Mesodermal cell (in vitro differentiated cells): ENCODE data around the gene CTTNBP2NL.
"Not testable (repeated sequence)": the region's sequence is repeated elsewhere in the genome, so short reads cannot be mapped to it uniquely, and the experiment has no call there.

Experiments used
- H3K27ac ChIP-seq: 2 replicates; pipeline ENCODE4 v1.7.0; 2013; ENCODE audit warnings: mild to moderate bottlenecking, low read depth, low read length, moderate library complexity; ENCODE audit not compliant: severe bottlenecking
- H3K36me3 ChIP-seq: 2 replicates; pipeline ENCODE4 v1.7.1; 2013; ENCODE audit warnings: mild to moderate bottlenecking, low read length, moderate library complexity; ENCODE audit not compliant: control insufficient read depth, insufficient read depth
- H3K4me1 ChIP-seq: one replicate; pipeline ENCODE4 v1.7.1; 2013; ENCODE audit warnings: mild to moderate bottlenecking, low read length; ENCODE audit not compliant: insufficient read depth, control insufficient read depth, poor library complexity, severe bottlenecking
- H3K4me3 ChIP-seq: 2 replicates; pipeline ENCODE4 v1.7.0; 2013; ENCODE audit warnings: low read length, control low read depth, mild to moderate bottlenecking; ENCODE audit not compliant: insufficient read depth, poor library complexity, severe bottlenecking; ENCODE audit errors: extremely low read depth
- H3K9me3 ChIP-seq: 2 replicates; pipeline ENCODE4 v1.7.1; 2013; ENCODE audit warnings: mild to moderate bottlenecking, low read length, moderate library complexity; ENCODE audit not compliant: control insufficient read depth
- WGBS, 2 experiments: methylation state at CpG; one replicate each; pipeline ENCODE4 v1.1.5; 2013; ENCODE audit warnings: missing lambda C conversion rate in 2 of 2; ENCODE audit not compliant: insufficient coverage in 2 of 2; 5-methylcytosine and 5-hydroxymethylcytosine counted together

The CTTNBP2NL gene

GRCh38 chr1:112423666-112424065 lies 27.7 kb downstream of the CTTNBP2NL start:
- not testable (repeated sequence) for H3K27ac ChIP-seq, H3K9me3 ChIP-seq, H3K4me3 ChIP-seq, H3K4me1 ChIP-seq
- H3K36me3 ChIP-seq: peaks cover 67% of the 10 kb centered on the region
- 86 to 94% methylated on average over 8 of the region's 11 CpGs for WGBS, 2 experiments

- H3K4me1 ChIP-seq: no peaks in the 10 kb centered on the region
- H3K9me3 ChIP-seq: no peaks in the 10 kb centered on the region
- H3K36me3 ChIP-seq: peaks cover 55% of the 10 kb centered on the region
- no peak overlapping the region for H3K27ac ChIP-seq
- no peak overlapping the region for H3K4me3 ChIP-seq
- no CpG with 5 or more reads among the region's 1 CpG for WGBS, 2 experiments
Observed at GRCh38 chr1:112429749-112430148, 33.7 kb downstream of the CTTNBP2NL start.

- Histone ChIP-seq H3K9me3 (no peaks in the 10 kb centered on the region), H3K36me3 (peaks cover 45% of the 10 kb centered on the region), H3K4me1 (no peaks in the 10 kb centered on the region), H3K4me3 (no peak overlapping the region), H3K27ac (no peak overlapping the region)
- WGBS, 2 experiments: no CpG with 5 or more reads among the region's 1 CpG
Observed at GRCh38 chr1:112431038-112431437, 35.0 kb downstream of the CTTNBP2NL start.

- Histone ChIP-seq H3K27ac (no peak overlapping the region), H3K9me3 (no peaks in the 10 kb centered on the region), H3K4me1 (no peaks in the 10 kb centered on the region), H3K4me3 (no peak overlapping the region), H3K36me3 (peaks cover 48% of the 10 kb centered on the region)
- no CpG with 5 or more reads among the region's 3 CpGs for WGBS, 2 experiments
Observed at GRCh38 chr1:112435448-112435847, 39.4 kb downstream of the CTTNBP2NL start.

- Histone ChIP-seq H3K9me3 (no peaks in the 10 kb centered on the region), H3K4me3 (no peak overlapping the region), H3K4me1 (no peaks in the 10 kb centered on the region), H3K36me3 (peaks cover 50% of the 10 kb centered on the region), H3K27ac (no peak overlapping the region)
- 100% methylated on average over 1 to 2 of the region's 5 CpGs for WGBS, 2 experiments
Observed at GRCh38 chr1:112436384-112437156, 40.6 kb downstream of the CTTNBP2NL start.

GRCh38 chr1:112438156-112438555 lies 42.1 kb downstream of the CTTNBP2NL start:
- 100% methylated on average over 2 of the region's 2 CpGs; no CpG with 5 or more reads in 1 of the 2 experiments for WGBS, 2 experiments
- not testable (repeated sequence) for H3K4me3 ChIP-seq, H3K4me1 ChIP-seq, H3K9me3 ChIP-seq, H3K27ac ChIP-seq
- peaks cover 52% of the 10 kb centered on the region for H3K36me3 ChIP-seq

GRCh38 chr1:112439592-112439991 lies 43.6 kb downstream of the CTTNBP2NL start:
- no CpG with 5 or more reads among the region's 2 CpGs for WGBS, 2 experiments
- peaks cover 46% of the 10 kb centered on the region for H3K36me3 ChIP-seq
- H3K27ac ChIP-seq: no peak overlapping the region

GRCh38 chr1:112440574-112440973 lies 44.6 kb downstream of the CTTNBP2NL start:
- Histone ChIP-seq H3K4me1 (no peaks in the 10 kb centered on the region), H3K36me3 (peaks cover 54% of the 10 kb centered on the region), H3K9me3 (no peaks in the 10 kb centered on the region), H3K27ac (no peak overlapping the region), H3K4me3 (no peak overlapping the region)
- WGBS, 2 experiments: 100% methylated on average over 1 of the region's 5 CpGs

More at GRCh38 chr1:112439592-112439991, 43.6 kb downstream of the CTTNBP2NL start:
- H3K9me3 ChIP-seq: no peaks in the 10 kb centered on the region
- H3K4me1 ChIP-seq: no peaks in the 10 kb centered on the region
- H3K4me3 ChIP-seq: no peak overlapping the region

GRCh38 chr1:112444269-112444668 lies 48.3 kb downstream of the CTTNBP2NL start:
- H3K4me3 ChIP-seq: no peak overlapping the region
- peaks cover 62% of the 10 kb centered on the region for H3K36me3 ChIP-seq
- WGBS, 2 experiments: 92 to 100% methylated on average over 1 of the region's 1 CpG

GRCh38 chr1:112445596-112445995 lies 49.6 kb downstream of the CTTNBP2NL start:
- no peaks in the 10 kb centered on the region for H3K9me3 ChIP-seq
- no CpG with 5 or more reads among the region's 1 CpG for WGBS, 2 experiments
- no peak overlapping the region for H3K27ac ChIP-seq
- H3K4me1 ChIP-seq: no peaks in the 10 kb centered on the region
- H3K4me3 ChIP-seq: no peak overlapping the region
- H3K36me3 ChIP-seq: peaks cover 68% of the 10 kb centered on the region

More at GRCh38 chr1:112444269-112444668, 48.3 kb downstream of the CTTNBP2NL start:
- H3K27ac ChIP-seq: no peak overlapping the region
- H3K4me1 ChIP-seq: no peaks in the 10 kb centered on the region
- H3K9me3 ChIP-seq: no peaks in the 10 kb centered on the region

- H3K9me3 ChIP-seq: no peaks in the 10 kb centered on the region
- H3K4me1 ChIP-seq: no peaks in the 10 kb centered on the region
- 100% methylated on average over 1 of the region's 1 CpG; no CpG with 5 or more reads in 1 of the 2 experiments for WGBS, 2 experiments
- no peak overlapping the region for H3K4me3 ChIP-seq
- H3K27ac ChIP-seq: no peak overlapping the region
- H3K36me3 ChIP-seq: peaks cover 65% of the 10 kb centered on the region
Observed at GRCh38 chr1:112446411-112446810, 50.4 kb downstream of the CTTNBP2NL start.
